Sigmoid colon (tissue), 7 donors: ENCODE measurements around the gene TEC. TPM values are rescaled to one million over a fixed set of nuclear protein-coding genes. Genes with fewer than 3 reads are reported as not detected.

Experiments used
- DNase-seq: peaks from one replicate; pipeline ENCODE4 v3.0.0-alpha.2; 2019
- H3K27ac ChIP-seq, 4 donors: fragments of 200-600 bp; sonication (generic); one replicate each; pipeline ENCODE4 v1.5.1; 2016 to 2019; ENCODE audit warnings: mild to moderate bottlenecking in 1 of 4
- H3K27me3 ChIP-seq, 3 donors: fragments of 200-600 bp; sonication (generic); one replicate each; pipeline ENCODE4 v1.5.1; 2019; ENCODE audit warnings: mild to moderate bottlenecking in 1 of 3
- H3K36me3 ChIP-seq, 4 donors: fragments of 200-600 bp; sonication (generic); one replicate each; pipeline ENCODE4 v1.5.1; 2016 to 2019
- H3K4me1 ChIP-seq, 4 donors: fragments of 200-600 bp; sonication (generic); one replicate each; pipeline ENCODE4 v1.5.1; 2017 to 2019
- H3K4me3 ChIP-seq, 4 donors: fragments of 200-600 bp; sonication (generic); one replicate each; pipeline ENCODE4 v1.5.1; 2017 to 2019; ENCODE audit warnings: mild to moderate bottlenecking in 2 of 4, moderate library complexity in 1 of 4
- H3K9me3 ChIP-seq, 4 donors: fragments of 200-600 bp in 3 of 4; sonication (generic) in 3 of 4; one replicate each; pipeline versions ENCODE4 v1.5.1 to v1.6.1; 2013 to 2019
- EP300 ChIP-seq, 4 donors: sonication (generic); formaldehyde crosslinking; IDR thresholded peaks; one replicate each; pipeline ENCODE4 v1.6.1; 2017; ENCODE audit warnings: antibody characterized with exemption in 4 of 4
- POLR2A ChIP-seq, 2 donors: fragments of 450-650 bp; IDR thresholded peaks; one replicate each; pipeline ENCODE4 v1.6.1; 2016; ENCODE audit warnings: antibody characterized with exemption in 2 of 2, mild to moderate bottlenecking in 2 of 2, moderate library complexity in 2 of 2
- POLR2AphosphoS5 ChIP-seq, 4 donors: sonication (generic); formaldehyde crosslinking; IDR thresholded peaks; one replicate each; pipeline ENCODE4 v1.6.1; 2017; ENCODE audit warnings: antibody characterized with exemption in 4 of 4
- WGBS, 2 donors: extraction: QIAGEN DNeasy Blood & Tissue Kit; methylation state at CpG; one replicate each; pipeline ENCODE4 v1.1.7; 2013; 5-methylcytosine and 5-hydroxymethylcytosine counted together
- intact Hi-C: fragments of 100-400 bp; cut with DNase I; formaldehyde crosslinking; loops from one replicate; pipeline ENCODE4 v1.15.1; 2023
- polyA plus RNA-seq, 3 donors: library from polyadenylated mRNA; stranded (reverse); fragments of 200-250 nt; gene quantifications; one replicate each; pipeline ENCODE4 v1.2.3, GENCODE V29; 2013
- total RNA-seq, 4 donors: library from RNA; depleted of rRNA; stranded (reverse); fragments of >200 nt; gene quantifications; one replicate each; pipeline ENCODE4 v1.1.0, GENCODE V29; 2016
- TF ChIP-seq, protein P1 (sequence below), 4 experiments: fragments of 450-650 bp in 3 of 4; fragments of 200-600 bp in 1 of 4; IDR thresholded peaks; one replicate each; pipeline ENCODE4 v1.5.1; 2016 to 2019; ENCODE audit warnings: antibody characterized with exemption in 4 of 4, mild to moderate bottlenecking in 3 of 4, moderate library complexity in 2 of 4
- donor health status: healthy with polysubstance abuse.
- donor health status: Bipolar disorder and iron deficiency.
- donor health status: healthy.

TEC gene
- total and polyA plus RNA-seq, 7 donors, result 1.1 to 5.3 (median 2.0) TPM

DNA sequence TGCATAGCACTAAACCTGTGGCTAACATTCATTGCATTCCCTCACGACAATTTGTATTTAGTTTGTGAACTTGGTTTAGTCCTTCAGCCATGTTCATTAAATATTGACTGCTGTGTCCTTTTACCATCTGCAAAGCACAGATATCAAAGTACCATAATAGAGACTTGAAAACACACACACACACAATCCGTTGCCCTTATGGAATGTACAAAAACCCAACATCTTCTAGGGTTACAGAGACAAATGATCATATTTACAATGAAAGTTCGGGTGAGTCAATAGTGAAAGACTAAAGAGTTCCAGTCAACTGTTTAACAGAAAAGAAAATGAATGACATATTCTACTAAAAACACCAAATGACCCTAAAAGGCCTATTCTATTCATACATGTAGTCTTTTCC is 84.8 kb downstream of the TEC start:
- TF ChIP-seq POLR2A (IDR thresholded peaks at IDR 0.05) (no peak), POLR2AphosphoS5 (IDR thresholded peaks at IDR 0.05) (no peak), EP300 (IDR thresholded peaks at IDR 0.05) (no peak)
- TF ChIP-seq, protein P1, sequence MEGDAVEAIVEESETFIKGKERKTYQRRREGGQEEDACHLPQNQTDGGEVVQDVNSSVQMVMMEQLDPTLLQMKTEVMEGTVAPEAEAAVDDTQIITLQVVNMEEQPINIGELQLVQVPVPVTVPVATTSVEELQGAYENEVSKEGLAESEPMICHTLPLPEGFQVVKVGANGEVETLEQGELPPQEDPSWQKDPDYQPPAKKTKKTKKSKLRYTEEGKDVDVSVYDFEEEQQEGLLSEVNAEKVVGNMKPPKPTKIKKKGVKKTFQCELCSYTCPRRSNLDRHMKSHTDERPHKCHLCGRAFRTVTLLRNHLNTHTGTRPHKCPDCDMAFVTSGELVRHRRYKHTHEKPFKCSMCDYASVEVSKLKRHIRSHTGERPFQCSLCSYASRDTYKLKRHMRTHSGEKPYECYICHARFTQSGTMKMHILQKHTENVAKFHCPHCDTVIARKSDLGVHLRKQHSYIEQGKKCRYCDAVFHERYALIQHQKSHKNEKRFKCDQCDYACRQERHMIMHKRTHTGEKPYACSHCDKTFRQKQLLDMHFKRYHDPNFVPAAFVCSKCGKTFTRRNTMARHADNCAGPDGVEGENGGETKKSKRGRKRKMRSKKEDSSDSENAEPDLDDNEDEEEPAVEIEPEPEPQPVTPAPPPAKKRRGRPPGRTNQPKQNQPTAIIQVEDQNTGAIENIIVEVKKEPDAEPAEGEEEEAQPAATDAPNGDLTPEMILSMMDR (IDR thresholded peaks at IDR 0.05), result no peak

GRCh38 chr4:48180234-48180633 is 89.4 kb downstream of the TEC start:
- no peak for DNase-seq
- Histone ChIP-seq H3K4me1 (no peaks in the 10 kb centered on the region), H3K4me3 (no peak overlapping the region), H3K27me3 (no peaks in the 10 kb centered on the region), H3K36me3 (no peaks in the 10 kb centered on the region), H3K9me3 (no peaks in the 10 kb centered on the region), H3K27ac (no peak overlapping the region)
- intact Hi-C loops, result no loop called here
- TF ChIP-seq, protein P1 (IDR thresholded peaks at IDR 0.05), result no peak
- TF ChIP-seq EP300 (IDR thresholded peaks at IDR 0.05) (no peak), POLR2A (IDR thresholded peaks at IDR 0.05) (no peak), POLR2AphosphoS5 (IDR thresholded peaks at IDR 0.05) (no peak)

More for the DNA sequence above, 84.8 kb downstream of the TEC start:
- DNase-seq, result no peak
- Histone ChIP-seq H3K4me3 (no peak overlapping the region), H3K36me3 (no peaks in the 10 kb centered on the region), H3K27me3 (no peaks in the 10 kb centered on the region), H3K9me3 (no peaks in the 10 kb centered on the region), H3K27ac (no peak overlapping the region), H3K4me1 (no peaks in the 10 kb centered on the region)
- intact Hi-C loops, result no loop called here
- 92% methylated on average over 3 of the region's 3 CpGs for WGBS, 2 donors

DNA sequence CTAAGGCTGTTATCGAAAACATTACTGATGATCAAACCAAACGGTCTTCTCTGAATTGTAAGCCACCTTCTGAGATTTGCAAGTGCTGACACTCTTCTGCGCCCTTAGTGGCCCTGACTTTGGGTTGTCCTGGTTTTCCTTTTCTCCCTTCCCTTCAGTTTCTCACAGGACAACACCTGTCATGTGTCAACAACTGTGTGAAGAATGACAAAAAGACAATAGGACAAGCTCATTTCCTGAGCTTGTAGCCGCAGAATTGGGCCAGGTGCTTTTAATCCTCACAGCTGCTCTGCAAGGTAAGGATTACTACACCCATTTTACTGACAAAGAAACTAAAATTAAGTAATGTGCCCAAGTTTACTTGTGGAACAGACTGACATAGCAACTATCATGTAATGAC is 90.7 kb downstream of the TEC start:
- TF ChIP-seq, protein P1 (IDR thresholded peaks at IDR 0.05), result no peak
- no peak for TF ChIP-seq POLR2A (IDR thresholded peaks at IDR 0.05)
- no peak for TF ChIP-seq EP300 (IDR thresholded peaks at IDR 0.05)
- TF ChIP-seq POLR2AphosphoS5 (IDR thresholded peaks at IDR 0.05), result no peak
- H3K27ac ChIP-seq, result no peak overlapping the region
- H3K9me3 ChIP-seq, result no peaks in the 10 kb centered on the region
- no peaks in the 10 kb centered on the region for H3K36me3 ChIP-seq
- WGBS, 2 donors, result 69 to 93% methylated on average over 4 of the region's 4 CpGs
- no peak overlapping the region for H3K4me3 ChIP-seq
- H3K27me3 ChIP-seq, result no peaks in the 10 kb centered on the region
- H3K4me1 ChIP-seq, result no peaks in the 10 kb centered on the region
- intact Hi-C loops, result no loop called here
- no peak for DNase-seq

GRCh38 chr4:48175806-48176205 is 93.8 kb downstream of the TEC start:
- no peak overlapping the region for H3K4me3 ChIP-seq
- no peak for DNase-seq
- intact Hi-C loops, result no loop called here
- H3K27ac ChIP-seq, result no peak overlapping the region
- no peaks in the 10 kb centered on the region for H3K9me3 ChIP-seq
- TF ChIP-seq, protein P1 (IDR thresholded peaks at IDR 0.05), result no peak
- TF ChIP-seq EP300 (IDR thresholded peaks at IDR 0.05), result no peak
- H3K4me1 ChIP-seq, result no peaks in the 10 kb centered on the region
- H3K27me3 ChIP-seq, result no peaks in the 10 kb centered on the region
- no peaks in the 10 kb centered on the region for H3K36me3 ChIP-seq

GRCh38 chr4:48175328-48175727 is 94.3 kb downstream of the TEC start:
- H3K27me3 ChIP-seq, result no peaks in the 10 kb centered on the region
- no peak overlapping the region for H3K27ac ChIP-seq
- intact Hi-C loops, result no loop called here
- no peak overlapping the region for H3K4me3 ChIP-seq
- no peak for DNase-seq
- TF ChIP-seq EP300 (IDR thresholded peaks at IDR 0.05), result no peak
- WGBS, 2 donors, result 68 to 87% methylated on average over 7 of the region's 7 CpGs
- H3K9me3 ChIP-seq, result no peaks in the 10 kb centered on the region
- no peaks in the 10 kb centered on the region for H3K4me1 ChIP-seq
- H3K36me3 ChIP-seq, result no peaks in the 10 kb centered on the region
